Dendritic cell treated with granulocyte-macrophage colony-stimulating factor and Interleukin-4, amounts not matched to agents 40 ng/mL and 50 ng/mL, for 4 days (primary cell): Measurements from ENCODE around the gene KCNJ2.

Source experiments
- H3K27ac Mint-ChIP-seq: one replicate; pipeline ENCODE4 v1.8.0; 2022; ENCODE audit warnings: mild to moderate bottlenecking, mixed read lengths
- H3K27me3 Mint-ChIP-seq: one replicate; pipeline ENCODE4 v1.8.0; 2022; ENCODE audit warnings: mild to moderate bottlenecking, mixed read lengths
- H3K36me3 Mint-ChIP-seq: one replicate; pipeline ENCODE4 v1.8.0; 2022; ENCODE audit warnings: low read depth, mixed read lengths
- H3K4me1 Mint-ChIP-seq: one replicate; pipeline ENCODE4 v1.8.0; 2022; ENCODE audit warnings: low read depth, mixed read lengths
- H3K4me3 Mint-ChIP-seq: one replicate; pipeline ENCODE4 v1.8.0; 2022; ENCODE audit warnings: mild to moderate bottlenecking, moderate library complexity, mixed read lengths
- H3K9me3 Mint-ChIP-seq: one replicate; pipeline ENCODE4 v1.8.0; 2022; ENCODE audit warnings: mixed read lengths
- intact Hi-C: fragments of 100-400 bp; cut with micrococcal nuclease; formaldehyde crosslinking; loops from one replicate; pipeline ENCODE4 v1.15.0; 2022

Gene KCNJ2

GRCh38 chr17:70137451-70138230 is 31.7 kb upstream of the KCNJ2 start:
- peaks cover 2% of the 10 kb centered on the region for H3K27me3 Mint-ChIP-seq
- H3K36me3 Mint-ChIP-seq: no peaks in the 10 kb centered on the region
- H3K27ac Mint-ChIP-seq: no peak overlapping the region
- intact Hi-C loops: no loop called here
- H3K4me1 Mint-ChIP-seq: no peaks in the 10 kb centered on the region
- no peaks in the 10 kb centered on the region for H3K9me3 Mint-ChIP-seq
- H3K4me3 Mint-ChIP-seq: no peak overlapping the region

- H3K9me3 Mint-ChIP-seq: no peaks in the 10 kb centered on the region
- H3K4me1 Mint-ChIP-seq: no peaks in the 10 kb centered on the region
- peaks cover 2% of the 10 kb centered on the region for H3K27me3 Mint-ChIP-seq
- no peak overlapping the region for H3K4me3 Mint-ChIP-seq
- intact Hi-C loops: no loop called here
- H3K36me3 Mint-ChIP-seq: no peaks in the 10 kb centered on the region
- no peak overlapping the region for H3K27ac Mint-ChIP-seq
Observed at GRCh38 chr17:70138291-70138865, 31.0 kb upstream of the KCNJ2 start.

GRCh38 chr17:70139449-70139993 is 29.8 kb upstream of the KCNJ2 start:
- Mint-ChIP-seq H3K27me3 (peaks cover 2% of the 10 kb centered on the region), H3K9me3 (no peaks in the 10 kb centered on the region), H3K4me3 (no peak overlapping the region), H3K27ac (no peak overlapping the region), H3K4me1 (no peaks in the 10 kb centered on the region), H3K36me3 (no peaks in the 10 kb centered on the region)
- intact Hi-C loops: no loop called here

- H3K27me3 Mint-ChIP-seq: peaks cover 2% of the 10 kb centered on the region
- no peak overlapping the region for H3K27ac Mint-ChIP-seq
- no peaks in the 10 kb centered on the region for H3K4me1 Mint-ChIP-seq
Observed at GRCh38 chr17:70144260-70144846, 25.0 kb upstream of the KCNJ2 start.

GRCh38 chr17:70153210-70153609 is 16.1 kb upstream of the KCNJ2 start:
- Mint-ChIP-seq H3K27ac (no peak overlapping the region), H3K36me3 (no peaks in the 10 kb centered on the region), H3K4me3 (no peak overlapping the region), H3K27me3 (peaks cover 4% of the 10 kb centered on the region), H3K9me3 (no peaks in the 10 kb centered on the region), H3K4me1 (no peaks in the 10 kb centered on the region)
- intact Hi-C loops: no loop called here

More at GRCh38 chr17:70144260-70144846, 25.0 kb upstream of the KCNJ2 start:
- H3K36me3 Mint-ChIP-seq: no peaks in the 10 kb centered on the region
- no peaks in the 10 kb centered on the region for H3K9me3 Mint-ChIP-seq
- intact Hi-C loops: loop anchor here (1.0 to 10.0 kb wide), 3 partner anchors 490 to 575 kb away; no protein-coding TSS in a partner anchor
- no peak overlapping the region for H3K4me3 Mint-ChIP-seq

GRCh38 chr17:70157151-70157550 is 12.2 kb upstream of the KCNJ2 start:
- H3K4me1 Mint-ChIP-seq: no peaks in the 10 kb centered on the region
- no peak overlapping the region for H3K27ac Mint-ChIP-seq
- H3K27me3 Mint-ChIP-seq: peaks cover 3% of the 10 kb centered on the region
- intact Hi-C loops: no loop called here
- H3K4me3 Mint-ChIP-seq: no peak overlapping the region
- no peaks in the 10 kb centered on the region for H3K36me3 Mint-ChIP-seq
- H3K9me3 Mint-ChIP-seq: no peaks in the 10 kb centered on the region

GRCh38 chr17:70158180-70158579 is 11.2 kb upstream of the KCNJ2 start:
- Mint-ChIP-seq H3K9me3 (no peaks in the 10 kb centered on the region), H3K27me3 (peaks cover 3% of the 10 kb centered on the region)

GRCh38 chr17:70158591-70158990 is 10.7 kb upstream of the KCNJ2 start:
- no peaks in the 10 kb centered on the region for H3K4me1 Mint-ChIP-seq
- H3K27me3 Mint-ChIP-seq: peaks cover 3% of the 10 kb centered on the region
- H3K36me3 Mint-ChIP-seq: no peaks in the 10 kb centered on the region
- H3K4me3 Mint-ChIP-seq: no peak overlapping the region
- H3K27ac Mint-ChIP-seq: no peak overlapping the region
- intact Hi-C loops: no loop called here
- no peaks in the 10 kb centered on the region for H3K9me3 Mint-ChIP-seq

More at GRCh38 chr17:70158180-70158579, 11.2 kb upstream of the KCNJ2 start:
- Mint-ChIP-seq H3K4me1 (no peaks in the 10 kb centered on the region), H3K36me3 (no peaks in the 10 kb centered on the region), H3K4me3 (no peak overlapping the region), H3K27ac (no peak overlapping the region)
- intact Hi-C loops: no loop called here

GRCh38 chr17:70159980-70160379 is 9.4 kb upstream of the KCNJ2 start:
- Mint-ChIP-seq H3K27me3 (peaks cover 3% of the 10 kb centered on the region), H3K36me3 (no peaks in the 10 kb centered on the region), H3K27ac (no peak overlapping the region), H3K4me1 (no peaks in the 10 kb centered on the region), H3K4me3 (no peak overlapping the region), H3K9me3 (no peaks in the 10 kb centered on the region)
- intact Hi-C loops: no loop called here

- H3K27ac Mint-ChIP-seq: no peak overlapping the region
- H3K4me1 Mint-ChIP-seq: peaks cover 5% of the 10 kb centered on the region
- intact Hi-C loops: no loop called here
- no peak overlapping the region for H3K4me3 Mint-ChIP-seq
- peaks cover 3% of the 10 kb centered on the region for H3K27me3 Mint-ChIP-seq
- H3K36me3 Mint-ChIP-seq: no peaks in the 10 kb centered on the region
- no peaks in the 10 kb centered on the region for H3K9me3 Mint-ChIP-seq
Observed at GRCh38 chr17:70161519-70161918, 7.8 kb upstream of the KCNJ2 start.

GRCh38 chr17:70165383-70165782 is 3.9 kb upstream of the KCNJ2 start:
- Mint-ChIP-seq H3K27ac (no peak overlapping the region), H3K27me3 (peaks cover 4% of the 10 kb centered on the region), H3K9me3 (no peaks in the 10 kb centered on the region), H3K4me1 (peaks cover 14% of the 10 kb centered on the region), H3K36me3 (peaks cover 22% of the 10 kb centered on the region), H3K4me3 (no peak overlapping the region)
- intact Hi-C loops: loop anchor here (5.0 kb wide), 2 partner anchors 132 to 387 kb away; no protein-coding TSS in a partner anchor

- intact Hi-C loops: loop anchor here (5.0 kb wide), 2 partner anchors 131 to 386 kb away; no protein-coding TSS in a partner anchor
- Mint-ChIP-seq H3K9me3 (no peaks in the 10 kb centered on the region), H3K4me1 (peaks cover 20% of the 10 kb centered on the region), H3K36me3 (peaks cover 22% of the 10 kb centered on the region), H3K27me3 (peaks cover 4% of the 10 kb centered on the region), H3K27ac (no peak overlapping the region), H3K4me3 (no peak overlapping the region)
Observed at GRCh38 chr17:70166615-70167014, 2.7 kb upstream of the KCNJ2 start.

GRCh38 chr17:70168044-70168976 is 1.0 kb upstream of the KCNJ2 start:
- H3K27ac Mint-ChIP-seq: peak overlapping the region; percentile 96
- peaks cover 35% of the 10 kb centered on the region for H3K4me1 Mint-ChIP-seq
- peaks cover 4% of the 10 kb centered on the region for H3K27me3 Mint-ChIP-seq
- intact Hi-C loops: loop anchor here (5.0 kb wide), 2 partner anchors 129 to 384 kb away; no protein-coding TSS in a partner anchor
- peak overlapping the region; percentile 85 for H3K4me3 Mint-ChIP-seq
- H3K36me3 Mint-ChIP-seq: peaks cover 24% of the 10 kb centered on the region
- H3K9me3 Mint-ChIP-seq: no peaks in the 10 kb centered on the region
